Measurements from ENCODE around the gene TJP1. TPM values are rescaled to one million over a fixed set of nuclear protein-coding genes. Genes with fewer than 3 reads are reported as not detected.
A peak's percentile ranks its signal among the peaks of the same experiment; 100 is the strongest.

TJP1 gene
- total and polyA plus RNA-seq, 5 donors from 2014 or later = 0.06 TPM; not detected in 4

DNA sequence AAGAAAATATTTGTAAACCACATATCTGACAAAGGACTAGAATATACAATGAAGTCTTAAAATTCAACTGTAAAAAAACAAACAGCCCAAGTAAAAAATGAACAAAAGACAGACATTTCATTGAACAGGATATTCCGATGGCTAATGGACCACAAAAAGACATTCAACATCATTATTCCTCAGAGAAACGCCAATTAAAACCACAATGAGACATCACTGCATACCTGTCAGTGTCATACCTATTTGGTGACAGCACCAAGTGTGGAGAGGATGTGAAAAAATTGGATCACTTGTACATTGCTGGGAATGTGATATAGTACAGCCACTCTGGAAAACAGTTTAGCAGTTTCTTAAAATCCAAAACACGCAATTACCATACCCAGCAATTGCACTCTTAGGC, 29.9 kb upstream of the TJP1 start:
- H3K9me3 Mint-ChIP-seq = peaks cover 0 to 11% (median 2%) of the 10 kb centered on the region in 7 donors
- ATAC-seq (ENCODE audit: low read depth in 2 of 2) (no peak), DNase-seq (no peak)
- H3K4me1 Mint-ChIP-seq = no peaks in the 10 kb centered on the region
- H3K27ac Mint-ChIP-seq = no peak overlapping the region
- H3K27me3 ChIP-seq (ENCODE audit: control insufficient read depth, insufficient read depth, low read length) = no peaks in the 10 kb centered on the region
- H3K27me3 Mint-ChIP-seq = no peaks in the 10 kb centered on the region
- no peak overlapping the region for H3K27ac ChIP-seq (ENCODE audit: insufficient read depth, low read length, poor library complexity, severe bottlenecking)
- no peaks in the 10 kb centered on the region for H3K4me1 ChIP-seq (ENCODE audit: control insufficient read depth, insufficient read depth, low read length, poor library complexity, severe bottlenecking)
- H3K36me3 Mint-ChIP-seq = no peaks in the 10 kb centered on the region
- no peak overlapping the region for H3K4me3 Mint-ChIP-seq
- no peaks in the 10 kb centered on the region for H3K36me3 ChIP-seq (ENCODE audit: control insufficient read depth, insufficient read depth, low read length)
- H3K9me3 ChIP-seq (ENCODE audit: control insufficient read depth in 2 of 2, low read length in 2 of 2) = peaks cover 4 to 7% of the 10 kb centered on the region in 2 experiments
- no peak overlapping the region for H3K4me3 ChIP-seq (ENCODE audit: low read depth, low read length)

DNA sequence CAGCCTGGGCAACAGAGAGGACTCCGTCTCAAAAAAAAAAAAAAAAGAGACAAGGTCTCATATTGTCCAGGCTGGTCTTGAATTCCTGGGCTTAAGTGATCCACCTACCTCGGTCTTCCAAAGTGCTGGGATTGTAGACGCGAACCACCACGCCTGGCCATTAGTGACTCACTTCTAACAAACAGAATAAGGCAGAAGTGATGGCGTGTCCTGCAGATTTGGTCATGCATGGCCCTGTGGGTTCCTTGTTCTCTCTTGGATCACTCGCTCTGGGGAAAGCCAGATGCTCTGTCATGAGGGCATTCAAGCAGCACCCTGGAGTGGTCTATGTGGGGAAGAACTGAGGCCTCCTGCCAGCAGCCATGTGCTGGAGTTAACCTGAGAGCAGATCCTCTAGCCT, 27.4 kb upstream of the TJP1 start:
- Histone ChIP-seq H3K4me3 (ENCODE audit: low read depth, low read length) (no peak overlapping the region), H3K27ac (ENCODE audit: insufficient read depth, low read length, poor library complexity, severe bottlenecking) (no peak overlapping the region), H3K9me3 (ENCODE audit: control insufficient read depth in 2 of 2, low read length in 2 of 2) (peaks cover 4 to 7% of the 10 kb centered on the region in 2 experiments), H3K27me3 (ENCODE audit: control insufficient read depth, insufficient read depth, low read length) (no peaks in the 10 kb centered on the region), H3K36me3 (ENCODE audit: control insufficient read depth, insufficient read depth, low read length) (no peaks in the 10 kb centered on the region), H3K4me1 (ENCODE audit: control insufficient read depth, insufficient read depth, low read length, poor library complexity, severe bottlenecking) (no peaks in the 10 kb centered on the region)
- no peak for ATAC-seq (ENCODE audit: low read depth in 2 of 2)
- Mint-ChIP-seq H3K4me3 (no peak overlapping the region), H3K4me1 (no peaks in the 10 kb centered on the region), H3K27ac (no peak overlapping the region), H3K27me3 (no peaks in the 10 kb centered on the region), H3K9me3 (peaks cover 2 to 19% (median 8%) of the 10 kb centered on the region in 7 donors), H3K36me3 (no peaks in the 10 kb centered on the region)
- DNase-seq = no peak

DNA sequence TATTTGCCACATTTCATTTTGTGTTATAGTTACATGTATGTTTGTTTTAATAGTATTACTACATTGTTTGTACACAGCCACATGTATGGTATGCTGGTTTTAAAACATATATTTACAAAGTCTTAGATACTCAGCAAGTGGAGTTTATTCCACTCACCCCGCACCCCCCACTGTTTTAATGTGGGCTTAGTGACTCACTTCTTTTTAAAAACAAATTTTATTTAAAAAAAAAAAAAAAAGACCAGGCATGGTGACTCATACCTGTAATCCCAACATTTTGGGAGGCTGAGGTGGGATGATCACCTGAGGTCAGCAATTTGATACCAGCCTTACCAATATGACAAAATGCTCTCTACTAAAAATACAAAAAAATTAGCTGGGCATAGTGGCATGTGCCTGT, 26.9 kb upstream of the TJP1 start:
- no peaks in the 10 kb centered on the region for H3K27me3 ChIP-seq (ENCODE audit: control insufficient read depth, insufficient read depth, low read length)

DNA sequence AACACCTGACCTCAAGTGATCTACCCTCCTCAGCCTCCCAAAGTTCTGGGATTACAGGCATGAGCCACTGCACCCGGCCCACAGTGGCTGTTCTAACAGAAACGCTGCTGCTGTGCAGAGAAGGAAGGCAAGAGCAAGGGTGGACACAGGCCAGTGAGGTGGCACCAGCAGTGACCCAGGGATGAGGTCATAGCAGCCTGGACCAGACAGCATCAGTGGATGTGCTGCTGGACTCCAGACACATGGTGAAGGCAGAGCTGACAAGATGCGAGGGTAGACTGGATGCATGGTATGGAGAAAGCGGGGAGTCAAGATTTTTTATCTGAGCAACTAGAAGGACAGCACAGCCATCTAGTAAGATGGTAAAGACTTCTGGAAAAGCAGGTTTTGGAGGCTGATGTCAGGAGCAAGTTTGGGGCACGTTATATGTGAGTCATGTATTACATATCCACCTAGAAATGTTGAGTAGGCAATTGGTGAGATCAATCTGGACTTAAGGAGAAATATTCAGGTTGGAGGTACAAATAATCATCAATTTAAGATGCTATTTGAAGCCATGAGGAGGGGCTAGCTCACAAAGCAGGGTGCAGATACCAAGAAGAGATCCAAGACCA, 22.1 kb upstream of the TJP1 start:
- H3K9me3 ChIP-seq (ENCODE audit: control insufficient read depth in 2 of 2, low read length in 2 of 2) = peaks cover 0 to under 1% of the 10 kb centered on the region in 2 experiments
- H3K27me3 Mint-ChIP-seq = no peaks in the 10 kb centered on the region

More for the DNA sequence above, 26.9 kb upstream of the TJP1 start:
- no peaks in the 10 kb centered on the region for H3K36me3 ChIP-seq (ENCODE audit: control insufficient read depth, insufficient read depth, low read length)
- no peak for DNase-seq
- no peak overlapping the region for H3K27ac Mint-ChIP-seq
- H3K4me3 Mint-ChIP-seq = no peak overlapping the region
- no peaks in the 10 kb centered on the region for H3K36me3 Mint-ChIP-seq
- peaks cover 4 to 7% of the 10 kb centered on the region in 2 experiments for H3K9me3 ChIP-seq (ENCODE audit: control insufficient read depth in 2 of 2, low read length in 2 of 2)
- H3K27me3 Mint-ChIP-seq = no peaks in the 10 kb centered on the region
- H3K4me1 Mint-ChIP-seq = no peaks in the 10 kb centered on the region
- no peak for ATAC-seq (ENCODE audit: low read depth in 2 of 2)
- no peak overlapping the region for H3K27ac ChIP-seq (ENCODE audit: insufficient read depth, low read length, poor library complexity, severe bottlenecking)
- H3K4me1 ChIP-seq (ENCODE audit: control insufficient read depth, insufficient read depth, low read length, poor library complexity, severe bottlenecking) = no peaks in the 10 kb centered on the region
- peaks cover 2 to 20% (median 8%) of the 10 kb centered on the region in 7 donors for H3K9me3 Mint-ChIP-seq
- H3K4me3 ChIP-seq (ENCODE audit: low read depth, low read length) = no peak overlapping the region

DNA sequence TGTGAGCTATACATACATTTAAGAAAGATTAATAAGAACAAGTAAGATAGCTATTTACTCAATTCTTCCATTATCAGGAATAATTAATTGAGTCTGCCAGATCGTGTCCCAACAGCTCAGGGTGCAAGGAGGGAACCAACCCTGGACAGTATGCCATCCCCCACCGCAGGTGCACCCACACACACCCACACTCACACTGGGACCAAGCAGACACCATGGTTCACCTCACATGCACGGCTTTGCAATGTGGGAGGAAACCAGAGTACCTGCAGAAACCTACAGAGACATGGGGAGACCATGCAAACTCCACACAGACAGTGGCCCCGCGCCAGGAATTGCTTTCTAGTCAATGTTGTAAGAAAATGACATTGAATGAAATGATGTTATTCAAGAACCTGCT, 20.0 kb upstream of the TJP1 start:
- no peaks in the 10 kb centered on the region for H3K9me3 ChIP-seq (ENCODE audit: control insufficient read depth in 2 of 2, low read length in 2 of 2)
- no peaks in the 10 kb centered on the region for H3K27me3 ChIP-seq (ENCODE audit: control insufficient read depth, insufficient read depth, low read length)
- Mint-ChIP-seq H3K36me3 (no peaks in the 10 kb centered on the region), H3K27me3 (peaks cover 8% of the 10 kb centered on the region), H3K4me3 (no peak overlapping the region), H3K27ac (no peak overlapping the region), H3K4me1 (no peaks in the 10 kb centered on the region), H3K9me3 (peaks cover 4 to 20% (median 8%) of the 10 kb centered on the region in 7 donors)
- no peaks in the 10 kb centered on the region for H3K36me3 ChIP-seq (ENCODE audit: control insufficient read depth, insufficient read depth, low read length)
- no peaks in the 10 kb centered on the region for H3K4me1 ChIP-seq (ENCODE audit: control insufficient read depth, insufficient read depth, low read length, poor library complexity, severe bottlenecking)
- no peak for DNase-seq
- ATAC-seq (ENCODE audit: low read depth in 2 of 2) = no peak
- no peak overlapping the region for H3K4me3 ChIP-seq (ENCODE audit: low read depth, low read length)
- H3K27ac ChIP-seq (ENCODE audit: insufficient read depth, low read length, poor library complexity, severe bottlenecking) = no peak overlapping the region

More for the DNA sequence above, 22.1 kb upstream of the TJP1 start:
- no peaks in the 10 kb centered on the region for H3K36me3 Mint-ChIP-seq
- Histone ChIP-seq H3K27ac (ENCODE audit: insufficient read depth, low read length, poor library complexity, severe bottlenecking) (no peak overlapping the region), H3K36me3 (ENCODE audit: control insufficient read depth, insufficient read depth, low read length) (no peaks in the 10 kb centered on the region), H3K4me1 (ENCODE audit: control insufficient read depth, insufficient read depth, low read length, poor library complexity, severe bottlenecking) (no peaks in the 10 kb centered on the region), H3K27me3 (ENCODE audit: control insufficient read depth, insufficient read depth, low read length) (no peaks in the 10 kb centered on the region), H3K4me3 (ENCODE audit: low read depth, low read length) (no peak overlapping the region)
- ATAC-seq (ENCODE audit: low read depth in 2 of 2) = no peak
- peak overlapping the region in 1 of 3 donors; percentile 75 for H3K27ac Mint-ChIP-seq
- H3K4me3 Mint-ChIP-seq = no peak overlapping the region
- no peak for DNase-seq
- no peaks in the 10 kb centered on the region for H3K4me1 Mint-ChIP-seq
- H3K9me3 Mint-ChIP-seq = peaks cover 1 to 23% (median 10%) of the 10 kb centered on the region in 7 donors

DNA sequence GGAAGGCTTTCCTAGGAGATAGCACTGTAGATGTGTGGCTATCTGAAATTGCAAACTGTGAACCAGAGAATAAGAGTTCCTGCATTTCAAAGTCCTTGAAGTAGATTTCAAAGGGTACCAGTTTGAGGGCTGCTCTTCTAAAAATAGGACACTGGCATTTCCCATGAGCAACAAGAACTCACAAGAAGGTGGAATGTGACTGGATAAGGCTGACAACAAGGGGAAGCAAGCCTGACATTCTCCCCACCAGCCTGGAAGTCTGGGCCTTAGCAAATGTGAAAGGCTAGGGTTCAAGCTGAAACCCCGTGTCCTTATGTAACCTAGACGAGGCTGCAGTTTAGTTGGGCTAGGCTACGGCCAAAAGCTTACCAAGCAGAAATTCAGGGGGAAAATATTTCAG, 18.7 kb upstream of the TJP1 start:
- Histone ChIP-seq H3K27me3 (ENCODE audit: control insufficient read depth, insufficient read depth, low read length) (no peaks in the 10 kb centered on the region), H3K27ac (ENCODE audit: insufficient read depth, low read length, poor library complexity, severe bottlenecking) (no peak overlapping the region), H3K4me3 (ENCODE audit: low read depth, low read length) (no peak overlapping the region), H3K9me3 (ENCODE audit: control insufficient read depth in 2 of 2, low read length in 2 of 2) (no peaks in the 10 kb centered on the region), H3K4me1 (ENCODE audit: control insufficient read depth, insufficient read depth, low read length, poor library complexity, severe bottlenecking) (no peaks in the 10 kb centered on the region), H3K36me3 (ENCODE audit: control insufficient read depth, insufficient read depth, low read length) (no peaks in the 10 kb centered on the region)
- H3K4me3 Mint-ChIP-seq = no peak overlapping the region
- DNase-seq (no peak), ATAC-seq (ENCODE audit: low read depth in 2 of 2) (no peak)
- no peaks in the 10 kb centered on the region for H3K36me3 Mint-ChIP-seq
- no peak overlapping the region for H3K27ac Mint-ChIP-seq
- H3K9me3 Mint-ChIP-seq = peaks cover 2 to 17% (median 8%) of the 10 kb centered on the region in 7 donors
- no peaks in the 10 kb centered on the region for H3K4me1 Mint-ChIP-seq
- H3K27me3 Mint-ChIP-seq = peaks cover 17% of the 10 kb centered on the region

DNA sequence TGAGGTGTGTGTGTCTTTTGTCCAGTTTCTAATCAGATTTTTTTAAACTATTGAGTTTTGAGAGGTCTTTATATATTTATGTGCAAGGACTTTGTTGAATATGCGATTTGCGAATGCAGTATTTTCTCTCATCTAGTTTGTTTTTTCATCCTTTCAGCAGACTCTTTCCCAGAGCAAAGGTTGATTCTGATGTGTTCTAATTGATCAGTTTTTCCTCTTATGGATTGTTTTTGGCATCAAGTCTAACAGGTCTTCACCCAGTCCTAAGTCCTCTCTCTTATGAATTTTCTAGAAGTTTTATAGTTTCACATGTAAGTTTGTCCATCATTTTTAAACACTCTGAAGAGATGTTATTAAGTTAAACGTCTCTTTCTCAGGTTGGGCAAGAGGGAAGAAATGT, 17.8 kb upstream of the TJP1 start:
- H3K4me1 ChIP-seq (ENCODE audit: control insufficient read depth, insufficient read depth, low read length, poor library complexity, severe bottlenecking) = no peaks in the 10 kb centered on the region
- no peak for ATAC-seq (ENCODE audit: low read depth in 2 of 2)
- H3K4me1 Mint-ChIP-seq = no peaks in the 10 kb centered on the region
- H3K27me3 Mint-ChIP-seq = peaks cover 22% of the 10 kb centered on the region
- H3K27me3 ChIP-seq (ENCODE audit: control insufficient read depth, insufficient read depth, low read length) = no peaks in the 10 kb centered on the region
- H3K4me3 Mint-ChIP-seq = no peak overlapping the region
- DNase-seq = no peak
- H3K27ac Mint-ChIP-seq = no peak overlapping the region
- peaks cover 0 to 14% (median 4%) of the 10 kb centered on the region in 7 donors for H3K9me3 Mint-ChIP-seq
- no peak overlapping the region for H3K4me3 ChIP-seq (ENCODE audit: low read depth, low read length)
- H3K36me3 ChIP-seq (ENCODE audit: control insufficient read depth, insufficient read depth, low read length) = no peaks in the 10 kb centered on the region
- no peaks in the 10 kb centered on the region for H3K9me3 ChIP-seq (ENCODE audit: control insufficient read depth in 2 of 2, low read length in 2 of 2)
- H3K36me3 Mint-ChIP-seq = no peaks in the 10 kb centered on the region
- H3K27ac ChIP-seq (ENCODE audit: insufficient read depth, low read length, poor library complexity, severe bottlenecking) = no peak overlapping the region

DNA sequence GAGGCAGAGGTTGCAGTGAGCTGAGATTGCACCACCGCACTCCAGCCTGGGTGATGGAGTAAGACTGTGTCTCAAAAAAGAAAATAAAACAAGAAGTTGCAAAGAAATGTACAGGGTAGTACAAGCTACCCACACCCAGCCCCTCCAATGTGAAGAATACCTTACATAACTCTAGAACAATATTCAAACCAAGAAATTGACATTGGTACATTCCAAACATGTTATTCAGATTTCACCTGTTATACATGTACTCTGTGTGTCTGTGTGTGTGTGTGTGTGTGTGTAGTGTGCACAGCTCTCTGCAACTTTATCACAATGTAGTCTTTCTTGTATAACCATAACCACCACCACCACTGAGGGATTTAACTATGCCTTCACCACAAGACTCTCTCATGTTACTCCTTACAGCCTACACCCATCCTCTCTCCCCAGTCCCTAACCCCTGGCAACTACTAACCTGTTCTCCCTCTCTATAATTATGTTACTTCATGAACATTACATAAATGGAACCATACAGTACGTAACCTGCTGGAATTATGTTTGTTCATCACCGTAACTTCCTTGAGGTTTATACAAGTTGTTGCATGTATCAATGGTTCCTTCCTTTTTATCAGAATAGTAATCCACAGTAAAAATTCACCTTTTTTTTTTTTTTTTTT, 16.2 kb upstream of the TJP1 start:
- Mint-ChIP-seq H3K4me1 (no peaks in the 10 kb centered on the region), H3K4me3 (no peak overlapping the region), H3K27me3 (peaks cover 22% of the 10 kb centered on the region), H3K36me3 (no peaks in the 10 kb centered on the region), H3K9me3 (peaks cover 0 to 5% (median 2%) of the 10 kb centered on the region in 7 donors), H3K27ac (no peak overlapping the region)
- H3K36me3 ChIP-seq (ENCODE audit: control insufficient read depth, insufficient read depth, low read length) = no peaks in the 10 kb centered on the region
- no peak for DNase-seq
- no peaks in the 10 kb centered on the region for H3K4me1 ChIP-seq (ENCODE audit: control insufficient read depth, insufficient read depth, low read length, poor library complexity, severe bottlenecking)
- ATAC-seq (ENCODE audit: low read depth in 2 of 2) = no peak
- no peaks in the 10 kb centered on the region for H3K9me3 ChIP-seq (ENCODE audit: control insufficient read depth in 2 of 2, low read length in 2 of 2)
- no peak overlapping the region for H3K4me3 ChIP-seq (ENCODE audit: low read depth, low read length)
- no peak overlapping the region for H3K27ac ChIP-seq (ENCODE audit: insufficient read depth, low read length, poor library complexity, severe bottlenecking)
- no peaks in the 10 kb centered on the region for H3K27me3 ChIP-seq (ENCODE audit: control insufficient read depth, insufficient read depth, low read length)

Data from CD4-positive, CD25-positive, alpha-beta regulatory T cell (primary cell).